NCI-H1694 treated with DMSO at 0.1 percent for 48 hours (cell line): ENCODE data around the gene KCTD5.

Experiments
- DNase-seq: peaks from one replicate; lab custom pipeline; 2025; lab: John Stamatoyannopoulos, UW

KCTD5 gene

GRCh38 chr16:2752035-2752849 is 69.9 kb downstream of the KCTD5 start, which contains the start of gene SRRM2:
Gene SRRM2, plus strand, starts transcription at chr16:2752638. Its CDS starts 3,727 bp downstream, at chr16:2756365.
- DNase-seq: peak; percentile 92

GRCh38 chr16:2752850-2753732 is 70.8 kb downstream of the KCTD5 start:
- DNase-seq: peak; percentile 46

GRCh38 chr16:2753733-2754020 is 71.4 kb downstream of the KCTD5 start:
- no peak for DNase-seq

GRCh38 chr16:2755158-2755557 is 72.8 kb downstream of the KCTD5 start:
- no peak for DNase-seq

GRCh38 chr16:2756288-2757015 is 74.1 kb downstream of the KCTD5 start:
- DNase-seq: no peak

- DNase-seq: no peak
Measured at GRCh38 chr16:2757344-2757743, 75.0 kb downstream of the KCTD5 start.
